HG03521 (cell line): ENCODE data around the gene IGSF6.
"Not testable (repeated sequence)": the region's sequence is repeated elsewhere in the genome, so short reads cannot be mapped to it uniquely, and the experiment has no call there.

ENCODE experiments used
- ATAC-seq: cut with Tn5 transposase; IDR thresholded peaks from one replicate; pipeline ENCODE4 v1.9.1; 2021; ENCODE audit warnings: mild to moderate bottlenecking, moderate library complexity; ENCODE audit not compliant: unreplicated experiment

IGSF6 gene

GRCh38 chr16:21630866-21631265, 21.5 kb downstream of the IGSF6 start:
- not testable (repeated sequence) for ATAC-seq

- ATAC-seq: not testable (repeated sequence)
Measured at GRCh38 chr16:21629616-21630539, 22.5 kb downstream of the IGSF6 start.

GRCh38 chr16:21628772-21629171, 23.6 kb downstream of the IGSF6 start:
- no peak for ATAC-seq

- ATAC-seq: no peak
Measured at GRCh38 chr16:21628121-21628726, 24.2 kb downstream of the IGSF6 start.

- no peak for ATAC-seq
Measured at GRCh38 chr16:21626659-21627277, 25.6 kb downstream of the IGSF6 start.

GRCh38 chr16:21625026-21625425, 27.4 kb downstream of the IGSF6 start:
- ATAC-seq: no peak

- no peak for ATAC-seq
Measured at GRCh38 chr16:21622545-21622944, 29.9 kb downstream of the IGSF6 start.

- ATAC-seq: no peak
Measured at GRCh38 chr16:21620592-21620991, 31.8 kb downstream of the IGSF6 start.

GRCh38 chr16:21619765-21620425, 32.5 kb downstream of the IGSF6 start:
- ATAC-seq: no peak

- no peak for ATAC-seq
Measured at GRCh38 chr16:21618281-21618680, 34.1 kb downstream of the IGSF6 start.

GRCh38 chr16:21617607-21618006, 34.8 kb downstream of the IGSF6 start:
- no peak for ATAC-seq

GRCh38 chr16:21614896-21615295, 37.5 kb downstream of the IGSF6 start:
- no peak for ATAC-seq

- ATAC-seq: no peak
Measured at GRCh38 chr16:21613781-21614180, 38.6 kb downstream of the IGSF6 start.

GRCh38 chr16:21613361-21613760, 39.0 kb downstream of the IGSF6 start:
- no peak for ATAC-seq

GRCh38 chr16:21611556-21612384, 40.6 kb downstream of the IGSF6 start:
- ATAC-seq: no peak

GRCh38 chr16:21611198-21611555, 41.2 kb downstream of the IGSF6 start:
- no peak for ATAC-seq

GRCh38 chr16:21610766-21611165, 41.6 kb downstream of the IGSF6 start:
- no peak for ATAC-seq

GRCh38 chr16:21610006-21610544, 42.3 kb downstream of the IGSF6 start:
- no peak for ATAC-seq

- no peak for ATAC-seq
Measured at GRCh38 chr16:21608639-21609328, 43.6 kb downstream of the IGSF6 start.

- not testable (repeated sequence) for ATAC-seq
Measured at GRCh38 chr16:21605848-21606247, 46.6 kb downstream of the IGSF6 start.
